ENCODE data around the gene ZNF648. TPM values are rescaled to one million over a fixed set of nuclear protein-coding genes. Genes with fewer than 3 reads are reported as not detected.
A peak's percentile ranks its signal among the peaks of the same experiment; 100 is the strongest.

Gene ZNF648
- total and polyA plus RNA-seq, 9 donors, result 0.12 to 2.4 (median 0.73) TPM

DNA sequence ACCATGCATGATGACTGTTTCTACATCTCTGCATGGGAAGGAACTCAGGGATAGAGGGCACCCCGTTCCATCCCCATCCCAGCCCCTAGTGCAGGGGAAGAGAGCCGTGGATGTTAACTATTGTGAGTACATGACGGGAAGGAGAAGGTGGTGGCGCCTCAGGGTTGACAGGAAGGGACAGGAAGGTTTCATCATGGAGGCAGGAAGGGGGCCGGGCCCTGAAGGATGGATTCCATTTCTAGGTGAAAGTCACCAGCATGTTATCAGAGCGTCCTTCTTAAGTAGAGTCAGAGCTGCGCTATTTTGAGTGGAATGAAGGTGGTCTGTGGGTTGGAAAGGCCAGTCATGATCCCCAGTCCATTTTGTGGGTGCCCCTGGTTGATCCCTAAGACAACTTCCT is 25.1 kb upstream of the ZNF648 start:
- H3K9me3 ChIP-seq, result no peaks in the 10 kb centered on the region
- WGBS, 3 donors, result 95 to 96% (median 96%) methylated on average over 7 of the region's 7 CpGs
- H3K27ac ChIP-seq, result no peak overlapping the region
- no peaks in the 10 kb centered on the region for H3K36me3 ChIP-seq
- intact Hi-C loops (cut with DNase I), result loop anchor here (5.0 to 10.0 kb wide), 8 partner anchors 46 to 701 kb away; partner anchors contain the start of genes NPL (in 3 of the 4), RNASEL (in 2 of the 4), CACNA1E (in 1 of the 4) and GLUL (in 1 of the 4)
- DNase-seq, result no peak
- H3K4me3 ChIP-seq, result no peak overlapping the region
- no peaks in the 10 kb centered on the region for H3K27me3 ChIP-seq
- peaks cover 2% of the 10 kb centered on the region for H3K4me1 ChIP-seq (ENCODE audit: insufficient read depth)
- TF ChIP-seq POLR2A (IDR thresholded peaks at IDR 0.05) (no peak), EP300 (IDR thresholded peaks at IDR 0.05) (no peak)
- TF ChIP-seq, protein P1, sequence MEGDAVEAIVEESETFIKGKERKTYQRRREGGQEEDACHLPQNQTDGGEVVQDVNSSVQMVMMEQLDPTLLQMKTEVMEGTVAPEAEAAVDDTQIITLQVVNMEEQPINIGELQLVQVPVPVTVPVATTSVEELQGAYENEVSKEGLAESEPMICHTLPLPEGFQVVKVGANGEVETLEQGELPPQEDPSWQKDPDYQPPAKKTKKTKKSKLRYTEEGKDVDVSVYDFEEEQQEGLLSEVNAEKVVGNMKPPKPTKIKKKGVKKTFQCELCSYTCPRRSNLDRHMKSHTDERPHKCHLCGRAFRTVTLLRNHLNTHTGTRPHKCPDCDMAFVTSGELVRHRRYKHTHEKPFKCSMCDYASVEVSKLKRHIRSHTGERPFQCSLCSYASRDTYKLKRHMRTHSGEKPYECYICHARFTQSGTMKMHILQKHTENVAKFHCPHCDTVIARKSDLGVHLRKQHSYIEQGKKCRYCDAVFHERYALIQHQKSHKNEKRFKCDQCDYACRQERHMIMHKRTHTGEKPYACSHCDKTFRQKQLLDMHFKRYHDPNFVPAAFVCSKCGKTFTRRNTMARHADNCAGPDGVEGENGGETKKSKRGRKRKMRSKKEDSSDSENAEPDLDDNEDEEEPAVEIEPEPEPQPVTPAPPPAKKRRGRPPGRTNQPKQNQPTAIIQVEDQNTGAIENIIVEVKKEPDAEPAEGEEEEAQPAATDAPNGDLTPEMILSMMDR (IDR thresholded peaks at IDR 0.05), result no peak

DNA sequence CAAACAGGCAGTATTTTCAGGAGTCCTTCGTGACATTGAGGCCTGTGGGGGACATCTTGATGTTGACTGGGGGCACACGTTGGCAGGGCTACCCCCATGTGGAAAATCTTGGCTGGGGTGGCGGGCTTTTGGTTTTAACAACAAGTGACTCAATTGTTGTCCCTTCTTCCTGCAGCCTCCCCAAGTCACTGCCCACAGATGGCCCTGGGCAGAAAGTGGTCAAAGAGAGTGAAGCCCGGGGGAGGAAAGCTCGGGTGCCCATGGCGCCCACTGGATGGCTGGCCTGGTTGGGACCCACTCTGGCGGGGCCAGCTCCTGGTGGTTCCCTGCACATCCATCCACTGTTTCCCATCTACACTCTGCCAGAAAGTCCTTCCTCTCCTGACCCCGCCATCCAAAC is 24.6 kb upstream of the ZNF648 start:
- intact Hi-C loops (cut with DNase I), result loop anchor here (5.0 to 10.0 kb wide), 8 partner anchors 46 to 701 kb away; partner anchors contain the start of genes NPL (in 3 of the 4), RNASEL (in 2 of the 4), CACNA1E (in 1 of the 4) and GLUL (in 1 of the 4)
- TF ChIP-seq, protein P1 (IDR thresholded peaks at IDR 0.05), result no peak
- TF ChIP-seq POLR2A (IDR thresholded peaks at IDR 0.05) (no peak), EP300 (IDR thresholded peaks at IDR 0.05) (no peak)
- Histone ChIP-seq H3K4me1 (ENCODE audit: insufficient read depth) (peaks cover 2% of the 10 kb centered on the region), H3K27ac (no peak overlapping the region), H3K9me3 (no peaks in the 10 kb centered on the region), H3K4me3 (no peak overlapping the region), H3K27me3 (no peaks in the 10 kb centered on the region), H3K36me3 (no peaks in the 10 kb centered on the region)
- DNase-seq, result no peak
- WGBS, 3 donors, result 81 to 96% (median 92%) methylated on average over 8 of the region's 8 CpGs

DNA sequence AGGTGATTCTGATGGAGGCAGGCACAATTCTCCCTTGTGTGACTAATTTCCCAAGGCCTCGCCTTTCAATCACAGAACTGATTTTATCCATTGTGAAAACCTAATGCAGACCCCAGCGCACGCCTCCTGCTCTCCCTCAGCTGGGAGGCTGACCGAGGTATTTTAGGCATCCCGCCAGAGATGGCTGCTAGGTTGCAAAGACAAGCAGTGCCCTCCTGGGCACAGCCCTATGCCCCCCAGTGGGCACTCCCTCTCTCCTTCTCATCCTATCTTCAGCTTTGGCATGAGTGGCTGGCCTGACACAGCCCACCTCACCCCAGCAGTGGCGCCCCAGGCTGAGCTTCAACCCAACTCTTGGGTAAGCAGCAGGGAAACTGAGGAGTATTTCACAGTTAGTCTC is 24.2 kb upstream of the ZNF648 start:
- 94 to 97% (median 96%) methylated on average over 6 of the region's 6 CpGs for WGBS, 3 donors
- Histone ChIP-seq H3K9me3 (no peaks in the 10 kb centered on the region), H3K36me3 (no peaks in the 10 kb centered on the region), H3K27ac (no peak overlapping the region), H3K27me3 (no peaks in the 10 kb centered on the region), H3K4me1 (ENCODE audit: insufficient read depth) (peaks cover 2% of the 10 kb centered on the region), H3K4me3 (no peak overlapping the region)
- peak in 1 of 5 donors; percentile 31 for DNase-seq
- TF ChIP-seq POLR2A (IDR thresholded peaks at IDR 0.05) (no peak), EP300 (IDR thresholded peaks at IDR 0.05) (no peak)
- TF ChIP-seq, protein P1 (IDR thresholded peaks at IDR 0.05), result no peak
- intact Hi-C loops (cut with DNase I), result loop anchor here (1.0 to 10.0 kb wide), 10 partner anchors 47 to 702 kb away; partner anchors contain the start of genes NPL (in 3 of the 4), RNASEL (in 2 of the 4), CACNA1E (in 1 of the 4) and GLUL (in 1 of the 4)

DNA sequence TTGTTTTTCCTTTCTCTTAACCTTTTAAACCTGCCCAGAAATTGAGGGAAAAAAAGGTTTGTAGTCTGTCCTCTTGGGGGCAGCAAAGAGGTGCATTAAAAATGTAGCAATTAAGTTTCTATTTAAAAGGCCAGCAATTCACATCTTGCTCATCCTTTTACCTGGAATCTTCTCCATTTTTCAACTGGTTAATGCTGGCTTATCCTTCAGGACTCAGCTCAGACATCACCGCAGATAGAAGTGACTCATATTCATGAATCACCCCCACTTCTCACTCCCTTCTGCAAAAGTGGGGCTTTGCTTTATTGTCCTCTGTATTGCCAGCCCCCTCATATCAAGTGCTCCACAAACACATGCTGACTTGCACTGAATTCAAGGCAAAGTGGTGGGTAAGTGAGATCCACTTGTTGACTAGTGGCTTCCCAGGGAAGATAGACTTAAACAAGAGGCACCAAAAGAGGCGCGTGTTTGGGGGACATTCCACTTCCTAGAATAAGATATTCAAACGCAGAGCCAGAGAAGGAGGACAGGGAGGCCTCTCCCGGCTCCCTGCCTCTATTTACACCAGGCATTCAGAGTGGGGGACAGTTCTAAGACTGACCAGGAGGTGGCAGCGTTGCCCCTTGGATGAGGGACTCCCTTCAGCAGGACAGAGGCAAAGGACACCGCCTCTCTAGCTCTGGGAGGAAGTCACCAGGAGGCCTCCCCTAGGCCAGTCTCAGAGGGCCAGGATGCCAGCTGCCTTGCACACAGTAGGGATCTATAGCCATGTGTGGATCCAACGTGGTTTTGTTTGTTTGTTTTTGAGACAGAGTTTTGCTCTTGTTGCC is 23.2 kb upstream of the ZNF648 start:
- 6 to 13% (median 9%) methylated on average over 8 of the region's 8 CpGs for WGBS, 3 donors
- intact Hi-C loops (cut with DNase I), result loop anchor here (1.0 to 10.0 kb wide), 10 partner anchors 48 to 703 kb away; partner anchors contain the start of genes NPL (in 3 of the 4), RNASEL (in 2 of the 4), CACNA1E (in 1 of the 4) and GLUL (in 1 of the 4)
- peak overlapping the region in 1 of 2 donors; percentile 64 for H3K27ac ChIP-seq

More for the DNA sequence above, 23.2 kb upstream of the ZNF648 start:
- Histone ChIP-seq H3K36me3 (no peaks in the 10 kb centered on the region), H3K4me3 (no peak overlapping the region), H3K4me1 (ENCODE audit: insufficient read depth) (peaks cover 2% of the 10 kb centered on the region), H3K9me3 (no peaks in the 10 kb centered on the region), H3K27me3 (no peaks in the 10 kb centered on the region)
- peak; percentile 83 to 93 (median 91) for DNase-seq
- TF ChIP-seq, protein P1 (IDR thresholded peaks at IDR 0.05), result peak; percentile 78 to 95 (median 87)
- TF ChIP-seq EP300 (IDR thresholded peaks at IDR 0.05) (no peak), POLR2A (IDR thresholded peaks at IDR 0.05) (peak; percentile 4)

Data from ovary (tissue), 9 donors.